Ovary (tissue), 3 donors: ENCODE data around the gene WWC1.

Experiments used
- EP300 ChIP-seq: sonication (generic); formaldehyde crosslinking; IDR thresholded peaks from one replicate; pipeline ENCODE4 v1.6.1; 2017; ENCODE audit warnings: antibody characterized with exemption
- TF ChIP-seq, protein P1 (sequence below), 3 donors: fragments of 450-650 bp in 2 of 3; fragments of 200-600 bp in 1 of 3; IDR thresholded peaks; one replicate each; pipeline versions ENCODE4 v1.5.1 to v1.8.0; 2016 to 2022; ENCODE audit warnings: antibody characterized with exemption in 3 of 3, mild to moderate bottlenecking in 1 of 3
- donor health status: DM: no; HTN: no; CAD: no.

DNA sequence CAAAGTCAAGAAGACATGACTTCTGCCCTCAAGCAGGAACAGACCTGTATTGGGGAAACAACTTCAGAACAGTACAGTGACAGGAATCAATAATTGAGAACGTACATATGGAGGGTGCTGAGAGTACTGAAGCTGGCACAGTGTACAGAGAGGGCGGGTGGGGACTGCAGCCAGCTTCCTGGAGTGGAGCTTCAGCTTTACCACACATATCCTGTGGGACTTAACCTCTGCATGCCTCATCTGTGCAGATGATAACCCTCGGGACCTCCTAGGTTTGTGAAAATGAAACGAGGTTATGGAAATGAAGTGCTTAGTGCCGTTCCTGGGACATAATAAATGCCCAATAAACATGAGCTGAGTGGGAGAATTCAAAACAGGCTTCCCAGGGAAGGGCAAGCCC lies 172.8 kb downstream of the WWC1 start:
- no peak for TF ChIP-seq EP300
- TF ChIP-seq, protein P1, sequence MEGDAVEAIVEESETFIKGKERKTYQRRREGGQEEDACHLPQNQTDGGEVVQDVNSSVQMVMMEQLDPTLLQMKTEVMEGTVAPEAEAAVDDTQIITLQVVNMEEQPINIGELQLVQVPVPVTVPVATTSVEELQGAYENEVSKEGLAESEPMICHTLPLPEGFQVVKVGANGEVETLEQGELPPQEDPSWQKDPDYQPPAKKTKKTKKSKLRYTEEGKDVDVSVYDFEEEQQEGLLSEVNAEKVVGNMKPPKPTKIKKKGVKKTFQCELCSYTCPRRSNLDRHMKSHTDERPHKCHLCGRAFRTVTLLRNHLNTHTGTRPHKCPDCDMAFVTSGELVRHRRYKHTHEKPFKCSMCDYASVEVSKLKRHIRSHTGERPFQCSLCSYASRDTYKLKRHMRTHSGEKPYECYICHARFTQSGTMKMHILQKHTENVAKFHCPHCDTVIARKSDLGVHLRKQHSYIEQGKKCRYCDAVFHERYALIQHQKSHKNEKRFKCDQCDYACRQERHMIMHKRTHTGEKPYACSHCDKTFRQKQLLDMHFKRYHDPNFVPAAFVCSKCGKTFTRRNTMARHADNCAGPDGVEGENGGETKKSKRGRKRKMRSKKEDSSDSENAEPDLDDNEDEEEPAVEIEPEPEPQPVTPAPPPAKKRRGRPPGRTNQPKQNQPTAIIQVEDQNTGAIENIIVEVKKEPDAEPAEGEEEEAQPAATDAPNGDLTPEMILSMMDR (IDR thresholded peaks at IDR 0.05): no peak
